Chondrocyte (in vitro differentiated cells): ENCODE data around the gene CDKN1C. TPM values are rescaled to one million over a fixed set of nuclear protein-coding genes. Genes with fewer than 3 reads are reported as not detected.

Experiments
- DNase-seq: peaks from one replicate; pipeline ENCODE4 v3.0.0; 2021; ENCODE audit warnings: mixed read lengths, low spot score
- H3K27ac Mint-ChIP-seq: one replicate; pipeline ENCODE4 v1.8.0; 2021; ENCODE audit warnings: mild to moderate bottlenecking, moderate library complexity, mixed read lengths; ENCODE audit not compliant: unreplicated experiment
- H3K27me3 Mint-ChIP-seq: 2 replicates; pipeline ENCODE4 v1.8.0; 2021; ENCODE audit warnings: low read depth, mixed read lengths
- H3K36me3 Mint-ChIP-seq: 2 replicates; pipeline ENCODE4 v1.8.0; 2021; ENCODE audit warnings: low read depth, mixed read lengths
- H3K4me1 Mint-ChIP-seq: 2 replicates; pipeline ENCODE4 v1.8.0; 2021; ENCODE audit warnings: low read depth, mild to moderate bottlenecking, mixed read lengths
- H3K4me3 Mint-ChIP-seq: one replicate; pipeline ENCODE4 v1.8.0; 2021; ENCODE audit warnings: mild to moderate bottlenecking, moderate library complexity, mixed read lengths; ENCODE audit not compliant: unreplicated experiment
- H3K9me3 Mint-ChIP-seq: 2 replicates; pipeline ENCODE4 v1.8.0; 2021; ENCODE audit warnings: low read depth, mixed read lengths
- total RNA-seq: library from RNA; stranded (reverse); gene quantifications from 3 replicates; pipeline ENCODE4 v1.2.1, GENCODE V29; 2021
- TF ChIP-seq, protein P1 (sequence below): fragments of 200-600 bp; sonication (generic); IDR thresholded peaks from 2 replicates; pipeline ENCODE4 v1.5.0; 2021; ENCODE audit warnings: antibody characterized with exemption, mild to moderate bottlenecking, moderate library complexity

Gene CDKN1C
- total RNA-seq, 1 donor from 2014 or later, result 14.6 TPM

DNA sequence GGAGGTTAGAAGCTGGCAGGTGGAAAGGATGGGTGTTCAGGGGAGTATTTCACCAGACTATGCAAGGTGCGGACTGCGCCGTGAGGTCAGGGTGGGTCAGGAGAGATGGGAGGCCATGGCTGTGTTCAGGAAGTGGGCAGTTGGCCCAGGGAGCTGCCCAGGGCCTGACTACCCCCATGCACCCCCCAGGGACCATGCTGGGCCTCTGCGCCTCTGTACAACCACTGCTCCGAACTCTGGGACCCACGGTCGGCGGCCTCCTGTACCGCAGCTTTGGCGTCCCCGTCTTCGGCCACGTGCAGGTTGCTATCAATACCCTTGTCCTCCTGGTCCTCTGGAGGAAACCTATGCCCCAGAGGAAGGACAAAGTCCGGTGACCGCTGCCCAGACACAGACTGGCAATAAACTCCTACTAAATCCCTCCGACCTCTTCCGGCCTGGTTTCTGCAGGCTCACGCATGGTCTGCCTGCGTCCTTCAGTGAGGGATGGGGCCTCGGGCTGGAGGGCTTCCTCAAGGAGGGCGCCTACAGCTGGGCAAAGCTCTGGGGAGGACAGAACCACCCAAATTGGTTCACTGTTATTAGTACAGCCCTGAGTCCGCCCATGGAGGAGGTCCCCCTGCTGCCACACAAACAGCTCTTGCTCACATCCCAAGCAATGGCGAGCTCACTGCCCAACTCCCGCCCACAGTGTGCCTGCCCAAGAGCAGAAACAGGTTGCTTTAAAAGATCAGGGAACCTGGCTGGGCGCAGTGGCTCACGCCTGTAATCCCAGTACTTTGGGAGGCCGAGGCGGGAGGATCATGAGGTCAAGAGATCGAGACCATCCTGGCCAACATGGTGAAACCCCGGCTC lies 39.5 kb upstream of the CDKN1C start:
- H3K4me3 Mint-ChIP-seq, result no peak overlapping the region
- peaks cover 31% of the 10 kb centered on the region for H3K4me1 Mint-ChIP-seq
- no peaks in the 10 kb centered on the region for H3K27me3 Mint-ChIP-seq
- no peaks in the 10 kb centered on the region for H3K9me3 Mint-ChIP-seq
- H3K36me3 Mint-ChIP-seq, result no peaks in the 10 kb centered on the region
- TF ChIP-seq, protein P1, sequence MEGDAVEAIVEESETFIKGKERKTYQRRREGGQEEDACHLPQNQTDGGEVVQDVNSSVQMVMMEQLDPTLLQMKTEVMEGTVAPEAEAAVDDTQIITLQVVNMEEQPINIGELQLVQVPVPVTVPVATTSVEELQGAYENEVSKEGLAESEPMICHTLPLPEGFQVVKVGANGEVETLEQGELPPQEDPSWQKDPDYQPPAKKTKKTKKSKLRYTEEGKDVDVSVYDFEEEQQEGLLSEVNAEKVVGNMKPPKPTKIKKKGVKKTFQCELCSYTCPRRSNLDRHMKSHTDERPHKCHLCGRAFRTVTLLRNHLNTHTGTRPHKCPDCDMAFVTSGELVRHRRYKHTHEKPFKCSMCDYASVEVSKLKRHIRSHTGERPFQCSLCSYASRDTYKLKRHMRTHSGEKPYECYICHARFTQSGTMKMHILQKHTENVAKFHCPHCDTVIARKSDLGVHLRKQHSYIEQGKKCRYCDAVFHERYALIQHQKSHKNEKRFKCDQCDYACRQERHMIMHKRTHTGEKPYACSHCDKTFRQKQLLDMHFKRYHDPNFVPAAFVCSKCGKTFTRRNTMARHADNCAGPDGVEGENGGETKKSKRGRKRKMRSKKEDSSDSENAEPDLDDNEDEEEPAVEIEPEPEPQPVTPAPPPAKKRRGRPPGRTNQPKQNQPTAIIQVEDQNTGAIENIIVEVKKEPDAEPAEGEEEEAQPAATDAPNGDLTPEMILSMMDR, result no peak
- DNase-seq, result no peak
- H3K27ac Mint-ChIP-seq, result no peak overlapping the region

DNA sequence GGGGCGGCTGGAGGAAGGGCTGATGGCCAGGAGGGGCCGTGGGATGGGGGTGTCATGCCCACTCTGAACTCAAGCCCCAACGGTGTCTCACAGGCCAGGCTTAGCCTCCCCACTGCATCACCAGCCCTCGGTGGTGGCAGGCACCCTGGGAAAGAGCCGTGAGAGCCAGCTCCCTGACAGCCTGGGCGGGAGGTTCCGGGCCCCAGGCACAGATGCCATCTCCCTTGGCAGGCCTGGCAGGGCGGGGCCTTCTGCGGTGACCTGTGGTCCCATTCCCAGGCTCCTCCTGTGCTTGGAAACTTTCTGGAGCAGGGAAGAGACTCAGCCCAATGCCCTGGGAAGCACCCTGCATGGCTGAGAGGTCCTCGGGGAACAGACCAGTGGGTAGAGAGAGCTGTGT lies 38.8 kb upstream of the CDKN1C start:
- DNase-seq, result no peak
- TF ChIP-seq, protein P1, result no peak
- Mint-ChIP-seq H3K4me3 (no peak overlapping the region), H3K9me3 (no peaks in the 10 kb centered on the region), H3K27ac (no peak overlapping the region), H3K36me3 (no peaks in the 10 kb centered on the region), H3K4me1 (peaks cover 28% of the 10 kb centered on the region), H3K27me3 (no peaks in the 10 kb centered on the region)

DNA sequence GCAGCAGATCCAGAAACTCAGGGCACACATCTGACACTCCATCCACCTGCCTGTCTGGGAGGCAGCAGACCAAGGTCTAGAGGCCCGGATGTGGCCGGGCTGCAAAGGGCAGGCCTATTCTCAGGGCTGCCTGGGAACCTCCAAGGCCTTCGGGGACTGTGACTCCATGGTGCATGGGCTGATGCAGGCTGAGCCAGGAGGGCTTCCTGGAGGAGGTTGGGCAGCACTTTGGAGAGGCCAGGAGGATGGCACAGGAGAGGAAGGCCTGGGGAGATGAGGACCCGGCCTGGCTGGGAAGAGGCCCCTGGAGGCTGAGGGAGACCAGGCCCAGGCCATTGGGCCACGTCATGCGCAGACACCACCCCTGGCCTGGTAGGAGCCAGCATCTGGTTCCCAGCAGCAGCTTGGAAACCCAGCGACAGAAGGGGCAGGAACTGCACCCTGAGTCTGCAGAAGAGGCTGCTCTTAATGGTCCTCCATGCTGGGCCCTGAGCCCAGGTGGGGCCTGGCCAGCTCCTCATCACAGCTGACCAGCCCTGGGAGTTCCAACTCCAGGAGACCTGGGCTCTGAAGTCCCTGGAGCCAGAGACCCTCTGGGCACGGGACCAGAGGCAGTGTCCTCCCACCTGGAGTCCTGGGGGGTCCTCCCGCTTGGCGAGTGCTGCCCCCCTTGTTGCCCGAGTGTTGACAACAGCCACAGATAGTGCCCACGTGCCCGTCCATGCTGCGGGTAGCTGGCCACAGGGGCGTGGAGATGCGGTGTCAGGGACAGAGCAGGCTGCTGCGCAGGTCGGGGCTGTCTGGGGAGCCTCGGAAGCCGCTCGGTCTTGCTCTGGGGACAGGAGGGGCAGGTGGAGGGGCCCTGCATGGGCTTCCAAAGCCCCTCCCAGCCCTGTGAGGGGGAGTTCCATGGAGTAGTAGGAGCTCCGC lies 38.1 kb upstream of the CDKN1C start:
- Mint-ChIP-seq H3K4me1 (peaks cover 28% of the 10 kb centered on the region), H3K27ac (no peak overlapping the region), H3K4me3 (no peak overlapping the region), H3K36me3 (no peaks in the 10 kb centered on the region), H3K9me3 (no peaks in the 10 kb centered on the region), H3K27me3 (no peaks in the 10 kb centered on the region)
- TF ChIP-seq, protein P1, result no peak
- no peak for DNase-seq

DNA sequence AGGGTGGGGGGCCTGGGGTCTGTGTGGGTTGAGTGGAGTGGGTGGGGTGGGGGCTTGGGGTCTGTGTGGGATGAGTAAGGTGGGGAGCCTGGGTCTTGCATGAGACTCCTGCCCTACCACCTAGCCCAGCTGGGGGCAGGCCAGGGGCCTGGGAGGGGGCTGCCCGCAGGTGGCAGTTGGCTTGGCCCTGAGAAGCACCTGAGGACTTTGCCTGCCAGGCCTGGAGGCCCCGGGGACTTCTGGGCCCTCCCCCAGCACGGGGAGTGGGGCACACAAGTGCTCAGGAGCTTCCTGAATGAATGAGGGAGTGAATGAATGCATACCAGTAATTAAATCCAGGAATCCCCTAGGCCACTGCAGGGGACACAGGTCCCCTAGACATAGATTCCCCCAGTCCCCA lies 37.1 kb upstream of the CDKN1C start:
- no peak for DNase-seq
- Mint-ChIP-seq H3K27me3 (no peaks in the 10 kb centered on the region), H3K9me3 (no peaks in the 10 kb centered on the region), H3K4me1 (peaks cover 21% of the 10 kb centered on the region), H3K4me3 (no peak overlapping the region), H3K27ac (no peak overlapping the region), H3K36me3 (no peaks in the 10 kb centered on the region)
- TF ChIP-seq, protein P1, result no peak
